GM12874 (cell line): Measurements from ENCODE around the gene PDE11A.

Source experiments
- CTCF ChIP-seq: IDR thresholded peaks from 2 replicates; pipeline ENCODE4 v1.5.1; 2011; ENCODE audit warnings: low read depth, mild to moderate bottlenecking, control low read depth, low read length, moderate library complexity; ENCODE audit not compliant: insufficient read depth

PDE11A gene

DNA sequence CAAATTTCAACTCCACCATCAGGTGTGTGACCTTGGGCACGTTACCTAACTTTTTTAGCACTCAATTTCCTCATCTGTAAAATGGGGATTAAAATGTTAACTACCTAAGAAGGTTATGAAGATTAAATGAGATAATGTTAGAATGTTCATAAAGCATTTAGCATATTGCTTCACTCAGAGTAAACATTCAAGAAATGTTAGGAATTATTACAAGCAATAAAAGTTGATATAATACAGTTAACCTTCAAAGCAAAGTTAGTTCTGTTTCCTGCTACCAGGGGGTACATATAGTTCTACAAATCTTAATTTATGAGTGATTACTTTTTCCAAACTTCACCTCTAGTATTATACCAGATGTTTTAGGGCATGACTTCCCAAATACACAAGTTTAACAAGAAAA is 254.2 kb downstream of the PDE11A start:
- no peak for TF ChIP-seq CTCF

GRCh38 chr2:177817300-177817699 is 255.3 kb downstream of the PDE11A start:
- no peak for TF ChIP-seq CTCF

DNA sequence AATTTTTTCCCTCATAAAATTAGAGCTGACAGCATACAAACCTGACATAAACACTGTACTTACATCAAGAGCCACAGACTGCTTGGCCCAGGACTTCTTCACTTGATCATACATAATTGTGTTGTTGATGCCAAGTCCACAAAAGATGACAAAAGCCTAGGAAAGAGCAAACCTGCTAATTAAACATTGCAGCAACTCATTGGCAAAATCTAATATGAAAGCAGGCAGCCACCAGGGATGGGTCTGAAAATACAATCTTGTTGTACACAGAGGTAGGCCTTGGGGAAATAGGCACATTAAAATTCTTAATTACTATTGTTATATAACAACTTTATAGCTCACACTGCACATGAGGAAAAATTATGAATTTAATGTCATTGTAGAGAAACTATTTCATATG is 255.8 kb downstream of the PDE11A start:
- TF ChIP-seq CTCF: no peak

GRCh38 chr2:177812713-177813396 is 259.7 kb downstream of the PDE11A start:
- TF ChIP-seq CTCF: no peak

- TF ChIP-seq CTCF: no peak
These were observed 261.7 kb downstream of the PDE11A start for GRCh38 chr2:177810906-177811305.

DNA sequence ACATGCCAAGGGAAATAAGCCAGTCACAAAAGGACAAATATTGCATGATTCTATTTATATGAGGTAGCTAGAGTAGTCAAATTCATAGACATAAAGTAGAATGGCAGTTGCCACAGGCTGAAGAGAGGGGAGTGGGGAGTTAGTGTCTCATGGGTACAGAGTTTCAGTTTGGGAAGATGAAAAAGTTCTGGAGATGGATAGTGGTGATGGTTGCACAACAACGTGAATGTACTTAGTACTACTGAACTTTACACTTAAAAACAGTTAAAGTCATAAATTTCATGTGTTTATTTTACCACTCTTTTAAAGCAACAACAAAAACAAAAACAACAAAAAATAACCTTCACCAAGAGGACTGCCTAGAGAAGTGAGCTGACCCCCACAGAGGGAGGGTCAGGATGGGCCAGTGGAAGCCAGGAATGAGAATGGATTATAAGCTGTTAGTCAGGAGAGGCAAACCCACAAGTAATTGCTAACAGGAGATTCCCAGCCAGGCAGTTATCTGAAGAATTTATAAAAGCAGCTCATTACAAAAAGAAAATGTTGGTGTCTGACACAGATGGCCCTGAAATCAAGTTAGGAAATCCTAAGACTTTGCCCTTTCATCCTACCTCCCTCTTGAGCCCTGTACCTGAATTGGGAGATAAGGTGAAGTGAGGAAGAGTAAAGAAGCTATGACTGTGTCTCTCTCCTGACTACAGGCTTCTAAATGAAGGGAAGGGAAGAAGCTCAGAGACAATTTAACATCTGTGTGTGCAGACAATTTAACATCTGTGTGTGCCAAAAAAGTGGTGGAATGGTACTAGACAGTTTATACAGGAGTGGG is 263.4 kb downstream of the PDE11A start:
- TF ChIP-seq CTCF: no peak

DNA sequence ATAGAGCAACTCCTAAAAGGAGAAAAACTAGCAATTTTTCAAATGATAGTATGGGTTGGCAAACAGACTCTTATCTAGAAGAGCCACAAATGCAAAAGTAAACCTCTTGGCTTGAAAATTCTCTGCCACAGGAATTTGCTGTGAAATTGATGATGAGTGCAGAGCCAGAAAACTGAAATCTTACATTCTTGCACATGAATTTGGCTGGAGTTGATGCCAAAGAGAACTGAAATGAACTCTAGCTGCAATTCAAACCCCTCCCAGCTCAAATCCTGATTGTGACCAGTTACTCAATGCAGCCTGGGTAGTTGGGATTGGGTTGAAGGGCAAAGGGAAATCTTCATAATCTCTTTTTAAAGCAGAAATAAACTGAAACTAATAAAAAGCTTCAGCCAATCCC is 266.6 kb downstream of the PDE11A start:
- TF ChIP-seq CTCF: no peak
